ENCODE data around the gene CPT1B.
"Not testable (repeated sequence)": the region's sequence is repeated elsewhere in the genome, so short reads cannot be mapped to it uniquely, and the experiment has no call there.

CPT1B gene

GRCh38 chr22:50608996-50609395, 30.8 kb upstream of the CPT1B start:
- no peak for DNase-seq

- not testable (repeated sequence) for DNase-seq
These were observed 30.0 kb upstream of the CPT1B start for GRCh38 chr22:50608058-50608840.

DNA sequence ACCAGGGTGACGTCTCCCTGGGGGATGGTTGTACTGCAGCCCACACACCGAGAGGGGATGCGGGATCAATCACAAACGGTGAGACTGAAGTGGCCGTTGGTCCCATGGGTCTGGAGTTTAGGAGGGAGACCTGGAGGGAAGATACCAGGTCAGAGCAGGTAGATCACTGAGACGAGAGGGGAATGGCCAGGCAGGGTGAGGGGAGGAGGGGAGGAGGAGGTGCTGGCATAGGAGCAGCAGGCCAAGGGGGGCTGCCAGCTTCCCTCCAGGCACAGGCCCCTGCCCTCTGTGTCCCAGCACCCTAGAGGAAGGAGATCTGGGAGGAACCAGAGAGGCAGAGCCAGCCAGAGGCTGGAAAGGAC, 29.4 kb upstream of the CPT1B start:
- no peak for DNase-seq

DNA sequence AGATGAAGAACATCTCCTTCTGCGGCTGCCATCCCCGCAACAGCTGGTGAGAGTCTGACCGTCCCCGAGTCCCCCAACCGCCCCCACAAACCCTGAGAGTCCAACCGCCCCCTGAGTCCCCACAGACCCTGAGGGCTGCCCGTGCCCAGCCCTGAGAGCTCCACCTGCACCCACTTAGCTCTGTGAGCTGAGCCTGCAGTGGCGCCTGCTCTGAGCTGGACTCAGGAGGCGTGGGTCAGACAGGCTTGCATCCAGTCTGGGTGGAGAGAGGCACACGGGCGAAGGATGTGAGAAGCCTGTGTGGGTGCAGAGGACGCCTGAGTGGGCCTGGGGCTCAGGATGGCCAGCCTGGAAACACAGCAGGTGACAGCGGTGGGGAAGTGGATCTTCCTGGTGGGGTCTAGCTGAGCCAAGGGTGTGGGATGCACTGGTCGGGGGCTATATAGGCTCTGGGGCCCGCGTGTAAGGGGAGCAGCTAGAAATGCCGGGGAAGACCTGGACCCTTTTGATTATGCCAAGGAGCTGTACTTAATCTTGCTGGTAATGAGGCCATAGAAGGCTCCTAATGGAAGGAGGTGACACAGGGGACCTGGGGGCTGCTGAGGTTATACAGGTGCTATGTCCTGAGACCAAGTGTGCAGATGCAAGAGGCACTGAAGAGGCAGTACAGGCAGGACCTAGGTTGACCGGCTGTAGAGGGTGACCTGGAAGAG, 28.9 kb upstream of the CPT1B start:
- no peak for DNase-seq

DNA sequence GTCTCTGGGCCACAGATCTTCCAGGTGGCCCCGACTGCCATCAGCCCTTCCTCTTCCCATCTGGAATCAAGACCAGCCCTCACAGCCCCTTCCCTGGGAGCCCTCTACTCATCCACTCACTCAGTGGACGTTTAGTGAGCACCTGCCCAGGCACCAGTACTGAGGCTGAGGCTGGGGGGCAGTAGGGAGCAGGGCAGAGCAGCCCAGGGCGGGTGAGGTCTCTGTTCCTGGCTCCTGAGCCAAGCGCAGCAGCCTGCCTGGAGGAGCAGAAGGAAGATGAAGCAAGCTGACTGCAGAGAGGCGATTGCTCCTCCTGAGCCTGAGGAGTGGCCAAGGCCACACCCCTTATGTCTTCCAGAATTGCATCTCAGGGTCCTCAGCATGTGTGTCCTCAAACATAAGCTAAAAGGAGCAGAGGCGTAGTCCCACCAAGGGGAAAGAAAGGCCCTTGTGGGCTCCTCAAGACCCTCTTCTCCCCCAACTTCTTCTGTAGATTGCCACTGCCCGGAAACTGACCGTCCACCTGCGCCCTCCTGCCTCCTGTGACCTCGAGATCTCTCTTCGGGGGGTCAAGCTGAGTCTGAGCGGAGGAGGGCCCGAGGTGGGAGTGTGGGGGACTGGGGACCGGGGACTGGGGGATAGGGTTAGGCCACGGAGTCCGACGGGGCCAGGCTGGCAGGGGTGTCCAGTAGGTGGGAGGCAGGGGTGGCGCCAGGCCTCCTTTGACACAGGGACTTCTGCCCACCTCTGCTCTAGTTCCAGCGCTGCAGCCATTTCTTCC, 28.1 kb upstream of the CPT1B start:
- DNase-seq: no peak

- no peak for DNase-seq
These were observed 27.4 kb upstream of the CPT1B start for GRCh38 chr22:50605613-50606074.

DNA sequence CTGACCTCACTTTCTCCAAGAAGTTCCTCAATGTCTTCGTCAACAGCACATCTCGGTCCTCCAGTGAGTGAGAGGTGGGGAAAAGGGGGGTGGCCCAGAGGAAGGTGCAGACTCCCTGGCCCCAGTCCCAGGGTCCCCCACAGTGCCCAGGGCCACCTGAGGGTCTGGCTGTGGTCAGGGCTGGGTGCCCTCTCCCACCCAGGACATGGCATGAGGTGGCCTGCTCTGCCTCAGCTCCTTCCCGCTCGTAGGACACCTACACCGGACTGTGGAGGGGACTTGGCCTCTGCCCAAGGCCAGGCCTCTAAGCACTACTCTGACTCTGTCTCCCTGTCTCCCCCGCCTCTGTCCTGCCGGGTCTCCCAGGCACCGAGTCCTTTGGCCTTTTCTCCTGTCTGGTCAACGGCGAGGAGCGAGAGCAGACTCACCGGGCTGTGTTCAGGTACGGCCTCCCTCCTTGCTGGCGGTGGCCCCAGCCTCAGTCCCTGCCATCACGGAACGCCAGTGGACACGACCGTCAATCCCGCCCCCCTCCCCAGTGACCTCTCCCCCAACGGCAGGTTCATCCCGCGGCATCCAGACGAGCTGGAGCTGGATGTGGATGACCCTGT, 26.9 kb upstream of the CPT1B start:
- no peak for DNase-seq

- DNase-seq: no peak
These were observed 26.2 kb upstream of the CPT1B start for GRCh38 chr22:50604256-50605001.

- no peak for DNase-seq
These were observed 25.5 kb upstream of the CPT1B start for GRCh38 chr22:50603511-50604255.

GRCh38 chr22:50602338-50602700, 24.1 kb upstream of the CPT1B start:
- DNase-seq: no peak

DNA sequence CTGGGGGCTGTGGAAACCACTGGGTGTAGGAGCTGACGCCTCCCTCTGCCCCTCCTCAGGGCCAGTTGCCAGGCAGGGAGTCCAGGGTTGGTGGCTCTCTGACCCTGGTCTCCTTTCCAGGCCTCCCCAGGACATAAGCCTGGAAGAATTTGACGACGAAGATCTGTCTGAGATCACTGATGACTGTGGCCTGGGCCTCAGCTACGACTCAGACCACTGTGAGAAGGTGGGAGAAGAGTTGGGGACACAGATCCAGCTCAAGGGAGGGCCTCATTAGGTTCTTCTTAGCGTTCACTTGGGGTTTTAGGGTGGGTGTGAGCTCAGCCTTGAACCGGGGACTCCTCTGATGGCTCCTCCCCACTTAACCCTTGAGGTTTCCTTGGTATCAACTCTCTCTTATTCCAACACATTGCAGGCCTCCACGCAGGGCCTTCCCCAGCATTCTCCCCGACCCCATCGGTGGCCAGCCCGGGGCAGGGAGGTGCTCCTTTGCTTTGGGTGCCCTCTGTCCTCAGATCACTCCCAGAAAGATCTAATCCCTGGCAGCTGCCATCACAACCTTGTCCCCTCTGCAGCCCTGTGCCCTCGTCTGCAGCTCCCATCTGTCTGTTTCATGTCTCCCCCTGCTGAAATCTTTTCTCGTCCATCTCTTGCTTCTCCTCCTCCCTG, 23.6 kb upstream of the CPT1B start:
- DNase-seq: no peak

GRCh38 chr22:50600967-50601668, 22.9 kb upstream of the CPT1B start:
- DNase-seq: no peak

- DNase-seq: no peak
These were observed 22.3 kb upstream of the CPT1B start, which contains the start of gene MAPK8IP2 for GRCh38 chr22:50600538-50600937. TSS of gene MAPK8IP2 (plus strand) at chr22:50600793. CDS start at chr22:50600819, 26 bp downstream.

- peak; percentile 22 for DNase-seq
These were observed 21.7 kb upstream of the CPT1B start for GRCh38 chr22:50599816-50600455.

GRCh38 chr22:50597097-50597496, 18.9 kb upstream of the CPT1B start:
- DNase-seq: no peak

DNA sequence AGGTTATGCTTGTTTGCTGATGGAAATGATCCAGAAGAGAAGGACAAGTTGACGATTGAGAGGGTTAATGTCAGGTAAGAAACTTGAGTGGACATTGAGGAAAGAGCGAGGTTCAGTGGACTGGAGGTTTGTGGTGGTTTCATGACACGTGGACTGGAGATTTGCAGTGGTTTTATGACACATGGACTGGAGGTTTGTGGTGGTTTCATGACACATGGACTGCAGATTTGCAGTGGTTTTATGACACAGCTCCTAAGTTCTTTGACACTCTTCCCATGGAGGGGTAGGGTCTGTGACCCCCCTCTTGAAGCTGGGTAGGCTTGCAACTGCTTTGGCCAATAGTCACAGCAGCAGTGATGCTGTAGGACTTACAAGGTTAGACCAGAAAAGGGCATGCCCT, 17.0 kb upstream of the CPT1B start:
- no peak for DNase-seq

- no peak for DNase-seq
These were observed 9.2 kb upstream of the CPT1B start for GRCh38 chr22:50587407-50587806.

- no peak for DNase-seq
These were observed 8.2 kb upstream of the CPT1B start for GRCh38 chr22:50586416-50586815.

DNA sequence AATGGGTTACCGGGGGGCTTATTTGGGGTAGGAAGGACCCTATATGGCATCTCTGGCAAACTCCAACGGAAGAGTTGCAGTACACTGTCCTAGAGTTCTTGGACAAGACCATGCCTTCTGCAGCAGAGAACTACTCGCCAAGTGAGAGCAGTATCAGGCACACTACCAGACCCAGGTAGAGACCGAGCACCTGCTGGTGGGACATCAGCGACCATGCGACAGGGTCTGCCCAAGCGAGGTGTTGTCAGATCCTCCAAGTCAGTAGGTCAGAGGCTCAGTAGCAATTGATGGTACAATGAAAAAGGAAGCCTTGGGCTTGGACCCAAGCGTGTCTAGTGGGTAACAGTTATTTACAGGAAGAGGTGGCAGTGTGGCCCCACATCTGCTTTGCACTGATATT, 7.6 kb upstream of the CPT1B start:
- no peak for DNase-seq

DNA sequence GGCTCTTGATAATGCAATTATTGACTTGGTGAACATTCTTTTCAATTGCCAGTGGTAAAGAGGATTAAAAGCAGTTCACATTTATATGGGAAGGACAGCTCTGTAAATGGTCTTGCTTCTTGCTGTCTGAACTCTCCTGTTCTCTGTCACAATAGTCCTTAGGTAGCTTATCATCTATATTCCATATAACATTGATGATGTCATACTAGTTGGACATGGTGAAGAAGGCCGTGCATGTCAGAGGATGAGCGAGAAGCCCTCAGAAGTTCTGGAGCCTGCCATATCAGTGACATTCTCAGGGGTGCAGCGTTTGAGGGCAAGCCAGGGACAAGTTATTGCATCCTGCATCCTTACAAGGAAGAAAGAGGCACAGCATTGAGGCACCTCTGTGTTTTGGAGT, 7.0 kb upstream of the CPT1B start:
- DNase-seq: no peak

All from amniotic stem cell (primary cell).